DMS114 treated with DMSO at 0.1 percent for 48 hours (cell line): ENCODE measurements around the gene LPIN3.

Experiments
- DNase-seq: peaks from one replicate; lab custom pipeline; 2025; ENCODE audit not compliant: unreplicated experiment; lab: John Stamatoyannopoulos, UW

LPIN3 gene

GRCh38 chr20:41392295-41392694 is 51.7 kb downstream of the LPIN3 start:
- DNase-seq: no peak

GRCh38 chr20:41392871-41393704 is 52.5 kb downstream of the LPIN3 start:
- DNase-seq: no peak

- DNase-seq: no peak
Measured at GRCh38 chr20:41393705-41394066, 53.1 kb downstream of the LPIN3 start.

- no peak for DNase-seq
Measured at GRCh38 chr20:41394081-41394480, 53.5 kb downstream of the LPIN3 start.

- DNase-seq: no peak
Measured at GRCh38 chr20:41394931-41395666, 54.5 kb downstream of the LPIN3 start.

GRCh38 chr20:41395667-41396664 is 55.3 kb downstream of the LPIN3 start:
- DNase-seq: no peak

- no peak for DNase-seq
Measured at GRCh38 chr20:41398408-41398807, 57.8 kb downstream of the LPIN3 start.

GRCh38 chr20:41403604-41404003 is 63.0 kb downstream of the LPIN3 start:
- no peak for DNase-seq

GRCh38 chr20:41405436-41405835 is 64.8 kb downstream of the LPIN3 start:
- DNase-seq: no peak

- DNase-seq: no peak
Measured at GRCh38 chr20:41406353-41406752, 65.7 kb downstream of the LPIN3 start.

GRCh38 chr20:41406896-41407444 is 66.3 kb downstream of the LPIN3 start:
- DNase-seq: no peak

GRCh38 chr20:41407607-41408006 is 67.0 kb downstream of the LPIN3 start:
- no peak for DNase-seq

- DNase-seq: no peak
Measured at GRCh38 chr20:41408156-41408794, 67.7 kb downstream of the LPIN3 start.

- DNase-seq: no peak
Measured at GRCh38 chr20:41408986-41409385, 68.4 kb downstream of the LPIN3 start.
